H1 (cell line): ENCODE results near the gene MILR1.

Source experiments
- GTF2F1 ChIP-seq: IDR thresholded peaks from 2 replicates; pipeline ENCODE4 v1.6.1; 2012; ENCODE audit warnings: low read depth, low read length, improper control_type of control experiment, borderline replicate concordance
- POLR2A ChIP-seq, 2 experiments: IDR thresholded peaks; 1 replicate in 1 of 2; 2 replicates in 1 of 2; pipeline ENCODE4 v1.6.1; 2011; ENCODE audit warnings: low read depth in 2 of 2, low read length in 2 of 2, mild to moderate bottlenecking in 2 of 2; ENCODE audit errors: control extremely low read depth in 1 of 2
- POLR2AphosphoS5 ChIP-seq: IDR thresholded peaks from 2 replicates; pipeline ENCODE4 v1.6.1; 2011; ENCODE audit warnings: low read depth, low read length
- TF ChIP-seq, protein P1 (sequence below), 3 experiments: IDR thresholded peaks; 1 replicate in 2 of 3; 2 replicates in 1 of 3; pipeline versions ENCODE4 v1.5.1 to v1.6.1; 2011; ENCODE audit warnings: low read length in 3 of 3, mild to moderate bottlenecking in 3 of 3, inconsistent platforms in 2 of 3, low read depth in 1 of 3, moderate library complexity in 1 of 3; ENCODE audit not compliant: insufficient read depth in 1 of 3; ENCODE audit errors: control extremely low read depth in 1 of 3

GRCh38 chr17:64466019-64466735 lies 17.3 kb downstream of the MILR1 start:
- TF ChIP-seq, protein P1, sequence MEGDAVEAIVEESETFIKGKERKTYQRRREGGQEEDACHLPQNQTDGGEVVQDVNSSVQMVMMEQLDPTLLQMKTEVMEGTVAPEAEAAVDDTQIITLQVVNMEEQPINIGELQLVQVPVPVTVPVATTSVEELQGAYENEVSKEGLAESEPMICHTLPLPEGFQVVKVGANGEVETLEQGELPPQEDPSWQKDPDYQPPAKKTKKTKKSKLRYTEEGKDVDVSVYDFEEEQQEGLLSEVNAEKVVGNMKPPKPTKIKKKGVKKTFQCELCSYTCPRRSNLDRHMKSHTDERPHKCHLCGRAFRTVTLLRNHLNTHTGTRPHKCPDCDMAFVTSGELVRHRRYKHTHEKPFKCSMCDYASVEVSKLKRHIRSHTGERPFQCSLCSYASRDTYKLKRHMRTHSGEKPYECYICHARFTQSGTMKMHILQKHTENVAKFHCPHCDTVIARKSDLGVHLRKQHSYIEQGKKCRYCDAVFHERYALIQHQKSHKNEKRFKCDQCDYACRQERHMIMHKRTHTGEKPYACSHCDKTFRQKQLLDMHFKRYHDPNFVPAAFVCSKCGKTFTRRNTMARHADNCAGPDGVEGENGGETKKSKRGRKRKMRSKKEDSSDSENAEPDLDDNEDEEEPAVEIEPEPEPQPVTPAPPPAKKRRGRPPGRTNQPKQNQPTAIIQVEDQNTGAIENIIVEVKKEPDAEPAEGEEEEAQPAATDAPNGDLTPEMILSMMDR (IDR thresholded peaks at IDR 0.05; ENCODE audit: control extremely low read depth in 1 of 3, insufficient read depth in 1 of 3, low read depth in 1 of 3, low read length in 3 of 3), result no peak
- TF ChIP-seq POLR2A (IDR thresholded peaks at IDR 0.05; ENCODE audit: control extremely low read depth in 1 of 2, low read depth in 2 of 2, low read length in 2 of 2), result no peak
- TF ChIP-seq POLR2AphosphoS5, result no peak
- TF ChIP-seq GTF2F1, result no peak
